NCI-H2029 (cell line): Measurements from ENCODE around the gene KDM1A.
A peak's percentile ranks its signal among the peaks of the same experiment; 100 is the strongest.
"Not testable (repeated sequence)": the region's sequence is repeated elsewhere in the genome, so short reads cannot be mapped to it uniquely, and the experiment has no call there.

Source experiments
- DNase-seq: peaks from one replicate; lab custom pipeline; 2025; lab: John Stamatoyannopoulos, UW

The KDM1A gene

GRCh38 chr1:23019094-23019862 is at the start of gene KDM1A:
Gene KDM1A, plus strand, starts transcription at chr1:23019468. Its CDS starts 129 bp downstream, at chr1:23019597.
- DNase-seq = peak; percentile 92

- no peak for DNase-seq
Measured at GRCh38 chr1:22970096-22970495, 49.2 kb upstream of the KDM1A start.

- DNase-seq = no peak
Measured at GRCh38 chr1:22971161-22971560, 48.1 kb upstream of the KDM1A start.

- DNase-seq = no peak
Measured at GRCh38 chr1:22971611-22972405, 47.5 kb upstream of the KDM1A start.

- no peak for DNase-seq
Measured at GRCh38 chr1:22972760-22973159, 46.5 kb upstream of the KDM1A start, which contains the start of gene LACTBL1. Gene LACTBL1, minus strand, starts transcription at chr1:22972866. Its CDS starts 550 bp downstream, at chr1:22972316.

GRCh38 chr1:22975694-22976093 is 43.6 kb upstream of the KDM1A start:
- no peak for DNase-seq

GRCh38 chr1:22976127-22976460 is 43.2 kb upstream of the KDM1A start:
- DNase-seq = no peak

GRCh38 chr1:22976461-22977243 is 42.6 kb upstream of the KDM1A start:
- peak; percentile 37 for DNase-seq

GRCh38 chr1:22978299-22978698 is 41.0 kb upstream of the KDM1A start:
- no peak for DNase-seq

GRCh38 chr1:22980471-22980790 is 38.8 kb upstream of the KDM1A start:
- DNase-seq = not testable (repeated sequence)

- no peak for DNase-seq
Measured at GRCh38 chr1:22983944-22984343, 35.3 kb upstream of the KDM1A start.

GRCh38 chr1:22992384-22992783 is 26.9 kb upstream of the KDM1A start:
- not testable (repeated sequence) for DNase-seq

- not testable (repeated sequence) for DNase-seq
Measured at GRCh38 chr1:22993220-22993795, 26.0 kb upstream of the KDM1A start.

- no peak for DNase-seq
Measured at GRCh38 chr1:22995774-22996173, 23.5 kb upstream of the KDM1A start.

GRCh38 chr1:22997528-22997927 is 21.7 kb upstream of the KDM1A start:
- DNase-seq = not testable (repeated sequence)

- DNase-seq = not testable (repeated sequence)
Measured at GRCh38 chr1:23000133-23000532, 19.1 kb upstream of the KDM1A start.

- not testable (repeated sequence) for DNase-seq
Measured at GRCh38 chr1:23002218-23002617, 17.1 kb upstream of the KDM1A start.

GRCh38 chr1:23004112-23004511 is 15.2 kb upstream of the KDM1A start:
- DNase-seq = no peak

GRCh38 chr1:23004769-23005168 is 14.5 kb upstream of the KDM1A start:
- not testable (repeated sequence) for DNase-seq

GRCh38 chr1:23007106-23007505 is 12.2 kb upstream of the KDM1A start:
- DNase-seq = no peak

GRCh38 chr1:23008901-23009300 is 10.4 kb upstream of the KDM1A start:
- DNase-seq = no peak

- DNase-seq = not testable (repeated sequence)
Measured at GRCh38 chr1:23010025-23010424, 9.2 kb upstream of the KDM1A start.
